ENCODE results near the gene HSD17B10.
A peak's percentile ranks its signal among the peaks of the same experiment; 100 is the strongest.

HSD17B10 gene

DNA sequence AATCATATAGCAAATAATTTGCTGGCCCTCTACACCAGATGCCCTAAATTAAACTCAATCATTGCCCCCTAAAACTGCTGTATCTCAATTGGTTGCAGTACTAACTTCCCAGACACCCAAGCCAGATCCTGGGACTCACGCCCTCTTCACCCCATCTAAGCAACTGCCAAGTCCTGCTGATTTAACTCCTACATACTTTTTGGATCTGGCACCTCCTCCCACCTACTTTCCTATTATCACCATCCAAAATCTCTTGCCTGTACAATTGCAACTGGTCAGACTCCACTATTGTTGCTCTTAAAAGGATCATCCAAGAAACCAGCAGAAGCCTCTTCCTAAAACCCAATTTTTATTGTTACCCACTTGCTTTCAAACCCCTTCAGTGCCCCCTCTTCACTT lies 4.7 kb upstream of the HSD17B10 start:
- no peak overlapping the region for H3K4me3 ChIP-seq (ENCODE audit: low read depth, low read length)
- TF ChIP-seq CTCF (IDR thresholded peaks at IDR 0.05; ENCODE audit: insufficient read depth, low read depth, low read length, missing control alignments), result no peak
- no peak for DNase-seq (ENCODE audit: low read depth)

- no peak overlapping the region for H3K4me3 ChIP-seq (ENCODE audit: low read depth, low read length)
- no peak for DNase-seq (ENCODE audit: low read depth)
- TF ChIP-seq CTCF (IDR thresholded peaks at IDR 0.05; ENCODE audit: insufficient read depth, low read depth, low read length, missing control alignments), result no peak
Measured at GRCh38 chrX:53438174-53438831, 4.1 kb upstream of the HSD17B10 start.

- TF ChIP-seq CTCF (IDR thresholded peaks at IDR 0.05; ENCODE audit: insufficient read depth, low read depth, low read length, missing control alignments), result no peak
- no peak for DNase-seq (ENCODE audit: low read depth)
- no peak overlapping the region for H3K4me3 ChIP-seq (ENCODE audit: low read depth, low read length)
Measured at GRCh38 chrX:53437206-53437605, 3.0 kb upstream of the HSD17B10 start.

GRCh38 chrX:53435997-53436396 lies 1.8 kb upstream of the HSD17B10 start:
- TF ChIP-seq CTCF (IDR thresholded peaks at IDR 0.05; ENCODE audit: insufficient read depth, low read depth, low read length, missing control alignments), result peak; percentile 75
- no peak overlapping the region for H3K4me3 ChIP-seq (ENCODE audit: low read depth, low read length)
- DNase-seq (ENCODE audit: low read depth), result peak; percentile 78

- H3K4me3 ChIP-seq (ENCODE audit: low read depth, low read length), result no peak overlapping the region
- no peak for TF ChIP-seq CTCF (IDR thresholded peaks at IDR 0.05; ENCODE audit: insufficient read depth, low read depth, low read length, missing control alignments)
- no peak for DNase-seq (ENCODE audit: low read depth)
Measured at GRCh38 chrX:53430231-53430630, 3.9 kb downstream of the HSD17B10 start.

DNA sequence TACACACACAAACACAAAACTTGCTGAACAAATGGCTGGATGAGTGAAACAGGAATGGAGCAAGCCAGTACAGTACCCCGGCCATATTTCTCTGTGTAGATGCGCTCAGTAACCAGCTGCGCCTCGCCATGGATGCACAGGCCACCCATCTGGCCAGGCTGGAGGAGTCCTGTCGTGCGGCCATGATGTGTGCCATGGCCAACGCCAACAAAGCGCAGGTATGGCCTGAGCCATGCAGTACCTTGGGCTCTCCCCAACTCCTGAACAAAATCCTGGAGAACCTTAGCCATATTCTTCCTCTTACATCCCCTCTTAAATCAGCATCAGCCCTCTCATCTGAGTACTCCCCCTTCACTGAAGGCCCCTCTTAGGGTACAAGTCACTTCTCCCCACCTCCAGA lies 4.4 kb downstream of the HSD17B10 start:
- no peak for TF ChIP-seq CTCF (IDR thresholded peaks at IDR 0.05; ENCODE audit: insufficient read depth, low read depth, low read length, missing control alignments)

GRCh38 chrX:53422861-53423306 lies 11.3 kb downstream of the HSD17B10 start, which contains the start of gene RIBC1:
Gene RIBC1, plus strand, starts transcription at chrX:53422873. Its CDS starts 3,404 bp downstream, at chrX:53426277.
- H3K4me3 ChIP-seq (ENCODE audit: low read depth, low read length), result peak within 1 kb of the TSS; percentile 70
- no peak for TF ChIP-seq CTCF (IDR thresholded peaks at IDR 0.05; ENCODE audit: insufficient read depth, low read depth, low read length, missing control alignments)
- DNase-seq (ENCODE audit: low read depth), result no peak

More for the DNA sequence above, 4.4 kb downstream of the HSD17B10 start:
- no peak for DNase-seq (ENCODE audit: low read depth)
- no peak overlapping the region for H3K4me3 ChIP-seq (ENCODE audit: low read depth, low read length)
